Body of pancreas (tissue), 4 donors: ENCODE results near the gene APBA2. TPM values are rescaled to one million over a fixed set of nuclear protein-coding genes. Genes with fewer than 3 reads are reported as not detected.

Source experiments
- ATAC-seq: fragments of 150-250 bp; one replicate; pipeline ENCODE4 v1.9.1; 2016
- DNase-seq, 4 donors: peaks; one replicate each; pipeline ENCODE4 v3.0.0-alpha.2; 2019
- H3K27ac ChIP-seq, 4 donors: fragments of 200-600 bp; sonication (generic); 1 replicate in 3 of 4; 2 replicates in 1 of 4; pipeline versions ENCODE4 v1.5.1 to v1.6.1; 2016 to 2019; ENCODE audit warnings: mild to moderate bottlenecking in 1 of 4, mixed read lengths in 1 of 4, moderate library complexity in 1 of 4
- H3K27me3 ChIP-seq, 2 donors: fragments of 200-600 bp; sonication (generic); one replicate each; pipeline ENCODE4 v1.6.0; 2016; ENCODE audit warnings: mild to moderate bottlenecking in 1 of 2
- H3K36me3 ChIP-seq, 2 donors: fragments of 200-600 bp; sonication (generic); replicated peaks in 1 of 2; 2 replicates each; pipeline ENCODE4 v1.5.1; 2016; ENCODE audit warnings: low read depth in 2 of 2; ENCODE audit not compliant: insufficient read depth in 1 of 2
- H3K4me1 ChIP-seq: fragments of 200-600 bp; sonication (generic); one replicate; pipeline ENCODE4 v1.6.0; 2016
- H3K4me3 ChIP-seq, 2 donors: fragments of 200-600 bp; sonication (generic); 1 replicate in 1 of 2; 2 replicates in 1 of 2; pipeline ENCODE4 v1.5.1; 2016 to 2019
- H3K9me3 ChIP-seq, 3 donors: fragments of 200-600 bp; sonication (generic); 1 replicate in 2 of 3; 2 replicates in 1 of 3; pipeline ENCODE4 v1.5.1; 2016
- CTCF ChIP-seq, 7 experiments: fragments of 450-650 bp in 4 of 7; fragments of 200-600 bp in 3 of 7; sonication (generic) in 3 of 7; IDR thresholded peaks; one replicate each; pipeline ENCODE4 v1.5.1; 2016 to 2019; ENCODE audit warnings: antibody characterized with exemption in 7 of 7
- POLR2A ChIP-seq, 3 donors: fragments of 450-650 bp; IDR thresholded peaks; one replicate each; pipeline ENCODE4 v1.6.1; 2016; ENCODE audit warnings: antibody characterized with exemption in 3 of 3, mild to moderate bottlenecking in 2 of 3
- WGBS, 2 donors: methylation state at CpG; one replicate each; pipeline ENCODE4 v1.1.5; 2017; 5-methylcytosine and 5-hydroxymethylcytosine counted together
- intact Hi-C: fragments of 100-400 bp; cut with DNase I; formaldehyde crosslinking; loops from one replicate; pipeline ENCODE4 v1.15.1; 2023
- total RNA-seq, 2 donors: library from RNA; depleted of rRNA; stranded (reverse); fragments of >200 nt; gene quantifications; one replicate each; pipeline ENCODE4 v1.1.0, GENCODE V29; 2016

Gene APBA2
- total RNA-seq, 2 donors from 2014 or later = 13.2 to 29.0 TPM

GRCh38 chr15:29065571-29065970 lies 179.8 kb downstream of the APBA2 start:
- 87 to 100% methylated on average over 1 to 5 of the region's 5 CpGs for WGBS, 2 donors
- Histone ChIP-seq H3K36me3 (no peaks in the 10 kb centered on the region), H3K27me3 (no peaks in the 10 kb centered on the region), H3K4me3 (no peak overlapping the region), H3K4me1 (peaks cover 18% of the 10 kb centered on the region), H3K9me3 (no peaks in the 10 kb centered on the region), H3K27ac (no peak overlapping the region)
- DNase-seq = no peak
- intact Hi-C loops = no loop called here
- TF ChIP-seq POLR2A (IDR thresholded peaks at IDR 0.05) (no peak), CTCF (IDR thresholded peaks at IDR 0.05) (no peak)
- ATAC-seq = no peak

GRCh38 chr15:29066310-29066709 lies 180.5 kb downstream of the APBA2 start:
- H3K4me3 ChIP-seq = no peak overlapping the region
- peaks cover 11% of the 10 kb centered on the region for H3K4me1 ChIP-seq
- no peaks in the 10 kb centered on the region for H3K27me3 ChIP-seq
- H3K9me3 ChIP-seq = no peaks in the 10 kb centered on the region
- DNase-seq = no peak
- WGBS, 2 donors = 90 to 92% methylated on average over 5 of the region's 5 CpGs
- no peaks in the 10 kb centered on the region for H3K36me3 ChIP-seq
- H3K27ac ChIP-seq = no peak overlapping the region
- TF ChIP-seq CTCF (IDR thresholded peaks at IDR 0.05) = no peak
- intact Hi-C loops = no loop called here
- no peak for ATAC-seq

GRCh38 chr15:29066838-29067237 lies 181.1 kb downstream of the APBA2 start:
- WGBS, 2 donors = 90 to 96% methylated on average over 2 of the region's 2 CpGs
- Histone ChIP-seq H3K27ac (no peak overlapping the region), H3K4me1 (peaks cover 11% of the 10 kb centered on the region), H3K27me3 (no peaks in the 10 kb centered on the region), H3K36me3 (no peaks in the 10 kb centered on the region), H3K9me3 (no peaks in the 10 kb centered on the region), H3K4me3 (no peak overlapping the region)
- DNase-seq = no peak
- intact Hi-C loops = no loop called here
- no peak for ATAC-seq
- no peak for TF ChIP-seq POLR2A (IDR thresholded peaks at IDR 0.05)
- no peak for TF ChIP-seq CTCF (IDR thresholded peaks at IDR 0.05)

- Histone ChIP-seq H3K27ac (no peak overlapping the region), H3K4me1 (peaks cover 11% of the 10 kb centered on the region), H3K9me3 (no peaks in the 10 kb centered on the region), H3K4me3 (no peak overlapping the region), H3K27me3 (no peaks in the 10 kb centered on the region), H3K36me3 (no peaks in the 10 kb centered on the region)
- DNase-seq (no peak), ATAC-seq (no peak)
- intact Hi-C loops = no loop called here
- 48 to 49% methylated on average over 7 of the region's 7 CpGs for WGBS, 2 donors
- TF ChIP-seq CTCF (IDR thresholded peaks at IDR 0.05) = no peak
- TF ChIP-seq POLR2A (IDR thresholded peaks at IDR 0.05) = no peak
These were observed 182.2 kb downstream of the APBA2 start for GRCh38 chr15:29067949-29068348.

- no peak for TF ChIP-seq POLR2A (IDR thresholded peaks at IDR 0.05)
- no peak for TF ChIP-seq CTCF (IDR thresholded peaks at IDR 0.05)
- H3K4me1 ChIP-seq = no peaks in the 10 kb centered on the region
- WGBS, 2 donors = 79 to 89% methylated on average over 17 of the region's 17 CpGs
These were observed 184.9 kb downstream of the APBA2 start for GRCh38 chr15:29070471-29071231.

More at GRCh38 chr15:29070471-29071231, 184.9 kb downstream of the APBA2 start:
- Histone ChIP-seq H3K36me3 (no peaks in the 10 kb centered on the region), H3K27me3 (no peaks in the 10 kb centered on the region), H3K4me3 (no peak overlapping the region), H3K27ac (no peak overlapping the region), H3K9me3 (no peaks in the 10 kb centered on the region)
- ATAC-seq = no peak
- DNase-seq = no peak
- intact Hi-C loops = no loop called here
